Uterus (tissue), 2 donors: Measurements from ENCODE around the gene G6PD.

Experiments
- POLR2A ChIP-seq, 2 donors: fragments of 450-650 bp; IDR thresholded peaks; one replicate each; pipeline ENCODE4 v1.6.1; 2016; ENCODE audit warnings: antibody characterized with exemption in 2 of 2, mild to moderate bottlenecking in 1 of 2, moderate library complexity in 1 of 2
- TF ChIP-seq, protein P1 (sequence below), 4 experiments: fragments of 200-600 bp in 2 of 4; fragments of 450-650 bp in 2 of 4; sonication (generic) in 2 of 4; IDR thresholded peaks; one replicate each; pipeline ENCODE4 v1.5.1; 2016 to 2019; ENCODE audit warnings: antibody characterized with exemption in 4 of 4, mild to moderate bottlenecking in 2 of 4, moderate library complexity in 1 of 4

DNA sequence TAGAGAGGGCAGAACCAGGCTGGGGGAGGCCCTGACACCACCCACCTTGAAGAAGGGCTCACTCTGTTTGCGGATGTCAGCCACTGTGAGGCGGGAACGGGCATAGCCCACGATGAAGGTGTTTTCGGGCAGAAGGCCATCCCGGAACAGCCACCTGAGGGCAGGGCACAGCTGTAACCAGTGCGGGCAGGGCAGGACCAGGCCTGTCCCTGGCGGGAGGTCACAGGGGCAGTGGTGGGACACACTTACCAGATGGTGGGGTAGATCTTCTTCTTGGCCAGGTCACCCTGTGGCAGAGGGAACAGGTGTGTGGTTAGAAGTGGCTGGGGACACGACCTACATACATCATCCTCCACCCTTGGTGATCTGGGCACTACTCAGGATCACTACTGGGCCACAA is 10.8 kb downstream of the G6PD start:
- TF ChIP-seq, protein P1, sequence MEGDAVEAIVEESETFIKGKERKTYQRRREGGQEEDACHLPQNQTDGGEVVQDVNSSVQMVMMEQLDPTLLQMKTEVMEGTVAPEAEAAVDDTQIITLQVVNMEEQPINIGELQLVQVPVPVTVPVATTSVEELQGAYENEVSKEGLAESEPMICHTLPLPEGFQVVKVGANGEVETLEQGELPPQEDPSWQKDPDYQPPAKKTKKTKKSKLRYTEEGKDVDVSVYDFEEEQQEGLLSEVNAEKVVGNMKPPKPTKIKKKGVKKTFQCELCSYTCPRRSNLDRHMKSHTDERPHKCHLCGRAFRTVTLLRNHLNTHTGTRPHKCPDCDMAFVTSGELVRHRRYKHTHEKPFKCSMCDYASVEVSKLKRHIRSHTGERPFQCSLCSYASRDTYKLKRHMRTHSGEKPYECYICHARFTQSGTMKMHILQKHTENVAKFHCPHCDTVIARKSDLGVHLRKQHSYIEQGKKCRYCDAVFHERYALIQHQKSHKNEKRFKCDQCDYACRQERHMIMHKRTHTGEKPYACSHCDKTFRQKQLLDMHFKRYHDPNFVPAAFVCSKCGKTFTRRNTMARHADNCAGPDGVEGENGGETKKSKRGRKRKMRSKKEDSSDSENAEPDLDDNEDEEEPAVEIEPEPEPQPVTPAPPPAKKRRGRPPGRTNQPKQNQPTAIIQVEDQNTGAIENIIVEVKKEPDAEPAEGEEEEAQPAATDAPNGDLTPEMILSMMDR (IDR thresholded peaks at IDR 0.05) = no peak
- no peak for TF ChIP-seq POLR2A (IDR thresholded peaks at IDR 0.05)
